HL-60 (cell line): ENCODE data around the gene AIPL1.

Experiments used
- DNase-seq, 2 experiments: peaks; one replicate each; pipeline ENCODE4 v3.0.0-alpha.2; 2010 to 2020; ENCODE audit warnings: low read depth in 1 of 2, low spot score in 1 of 2
- H3K27ac ChIP-seq: fragments of 250-450 bp; sonication (Bioruptor Pico); replicated peaks from 2 replicates; pipeline ENCODE4 v1.5.1; 2020; ENCODE audit warnings: mild to moderate bottlenecking, moderate library complexity
- H3K27me3 ChIP-seq: fragments of 250-450 bp; sonication (Bioruptor Pico); 2 replicates; pipeline ENCODE4 v1.5.1; 2021; ENCODE audit warnings: mild to moderate bottlenecking, moderate library complexity; ENCODE audit not compliant: insufficient read depth, poor library complexity, severe bottlenecking
- H3K4me3 ChIP-seq: replicated peaks from 2 replicates; pipeline ENCODE4 v1.5.1; 2011; ENCODE audit warnings: mild to moderate bottlenecking, control low read depth, low read length; ENCODE audit not compliant: insufficient read depth
- CTCF ChIP-seq: IDR thresholded peaks from one replicate; pipeline ENCODE4 v1.5.1; 2011; ENCODE audit warnings: low read length, control low read depth, inconsistent platforms; ENCODE audit not compliant: insufficient read depth
- GABPA ChIP-seq: IDR thresholded peaks from 2 replicates; pipeline ENCODE4 v1.6.1; 2012; ENCODE audit warnings: low read depth
- POLR2AphosphoS5 ChIP-seq: IDR thresholded peaks from 2 replicates; pipeline ENCODE4 v1.6.1; 2012; ENCODE audit warnings: low read depth
- REST ChIP-seq: IDR thresholded peaks from 2 replicates; pipeline ENCODE4 v1.6.1; 2012; ENCODE audit warnings: low read depth; ENCODE audit not compliant: insufficient replicate concordance
- SPI1 ChIP-seq: IDR thresholded peaks from 2 replicates; pipeline ENCODE4 v1.6.1; 2012; ENCODE audit warnings: low read depth, mild to moderate bottlenecking, borderline replicate concordance

AIPL1 gene

GRCh38 chr17:6384481-6384880 lies 50.4 kb downstream of the AIPL1 start:
- no peak for TF ChIP-seq CTCF
- no peak for TF ChIP-seq POLR2AphosphoS5
- no peak for TF ChIP-seq REST
- no peak for TF ChIP-seq GABPA
- TF ChIP-seq SPI1 = no peak
- Histone ChIP-seq H3K27me3 (no peaks in the 10 kb centered on the region), H3K4me3 (no peak overlapping the region), H3K27ac (no peak overlapping the region)
- no peak for DNase-seq

DNA sequence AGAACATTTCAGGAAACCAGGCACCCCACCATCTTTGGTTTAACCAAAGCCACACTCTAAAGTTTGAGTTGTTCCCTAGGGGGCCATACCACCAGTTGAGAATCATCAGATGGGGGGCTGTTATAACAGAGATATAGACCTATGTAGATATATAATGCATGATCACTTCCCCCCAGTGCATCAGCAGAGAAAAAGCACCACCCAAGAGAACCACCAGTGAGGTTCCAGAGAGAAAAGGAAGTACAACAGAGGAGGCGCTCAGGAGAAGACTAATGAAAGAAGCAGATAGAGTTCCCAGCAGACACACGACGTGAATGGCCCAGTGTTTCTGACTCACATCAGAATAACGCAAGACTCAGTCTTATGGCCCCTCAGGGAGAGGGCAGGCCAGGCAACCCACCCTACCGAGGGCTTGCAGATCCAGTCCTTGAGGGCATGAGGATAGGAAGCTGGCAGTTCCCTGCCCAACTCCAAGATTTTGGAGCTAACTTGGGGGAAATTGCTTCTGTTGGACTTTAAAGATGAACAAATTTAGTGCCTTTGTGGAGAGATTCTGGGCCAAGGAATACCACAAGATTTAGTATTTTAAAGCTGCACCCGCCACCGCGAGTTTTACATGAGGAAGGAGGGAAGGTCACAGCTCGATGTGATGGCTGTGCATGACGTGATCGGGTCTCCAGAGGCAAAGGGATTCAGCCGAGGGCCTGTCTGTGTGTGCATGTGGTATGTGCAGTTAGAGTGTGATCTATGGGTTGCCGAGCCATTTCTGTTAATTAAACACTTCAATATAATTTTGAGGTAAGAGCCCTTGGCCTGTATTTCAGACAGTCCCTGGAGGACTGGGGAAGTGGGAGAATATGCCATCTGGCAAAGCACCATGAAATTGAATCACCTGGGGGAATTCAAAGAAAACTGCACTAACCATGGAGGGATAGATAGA lies 53.1 kb downstream of the AIPL1 start:
- no peak overlapping the region for H3K27ac ChIP-seq
- no peaks in the 10 kb centered on the region for H3K27me3 ChIP-seq
- DNase-seq = no peak
- TF ChIP-seq CTCF (no peak), POLR2AphosphoS5 (no peak), REST (no peak), GABPA (no peak), SPI1 (no peak)
- H3K4me3 ChIP-seq = no peak overlapping the region

DNA sequence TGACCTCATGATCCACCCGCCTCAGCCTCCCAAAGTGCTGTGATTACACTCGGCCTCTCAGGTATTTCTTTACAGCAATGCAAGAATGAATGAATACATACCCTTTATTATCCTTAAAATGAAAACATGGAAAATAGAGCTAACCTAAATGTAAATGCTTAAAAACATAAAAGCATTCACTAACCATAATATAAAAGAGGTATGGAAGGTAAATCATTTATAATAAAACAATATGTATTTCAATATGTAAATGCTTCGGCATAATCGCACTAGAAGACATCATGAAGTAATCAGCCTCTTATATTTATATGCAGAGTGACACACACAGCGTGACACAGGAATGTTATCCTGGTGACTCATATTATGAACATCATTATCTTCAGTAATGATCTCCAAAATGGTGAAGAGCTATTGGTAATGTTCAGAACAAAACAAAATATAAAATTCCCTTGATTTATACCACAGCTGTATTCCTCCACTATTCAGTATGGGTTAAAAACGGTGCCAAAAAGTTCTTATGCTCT lies 53.9 kb downstream of the AIPL1 start:
- Histone ChIP-seq H3K4me3 (no peak overlapping the region), H3K27me3 (no peaks in the 10 kb centered on the region), H3K27ac (no peak overlapping the region)
- TF ChIP-seq REST (no peak), CTCF (no peak), SPI1 (no peak), POLR2AphosphoS5 (no peak), GABPA (no peak)
- DNase-seq = no peak
